AG04450 (cell line): ENCODE measurements around the gene ERBIN. TPM values are rescaled to one million over a fixed set of nuclear protein-coding genes. Genes with fewer than 3 reads are reported as not detected.

Experiments used
- CTCF ChIA-PET: fragments of 300-600, 350-600 bp; formaldehyde crosslinking; extraction: SDS; loops from one replicate; lab custom pipeline; 2022; ENCODE audit warnings: antibody characterized with exemption, inconsistent platforms; lab: Charles Lee
- POLR2A ChIA-PET: fragments of 350-600 bp; formaldehyde crosslinking; extraction: SDS; loops from one replicate; lab custom pipeline; 2021; ENCODE audit warnings: antibody characterized with exemption, inconsistent platforms; lab: Yijun Ruan, JAX
- DNase-seq: peaks from one replicate; pipeline ENCODE4 v3.0.0-alpha.2; 2011; ENCODE audit warnings: low read depth, low spot score
- H3K27ac ChIP-seq: one replicate; pipeline ENCODE4 v1.5.1; 2012; ENCODE audit warnings: low read depth, low read length, control low read depth
- H3K27me3 ChIP-seq: one replicate; pipeline ENCODE4 v1.6.0; 2012; ENCODE audit warnings: low read length; ENCODE audit not compliant: control insufficient read depth, insufficient read depth
- H3K4me3 ChIP-seq: 2 replicates; pipeline ENCODE4 v1.5.1; 2011; ENCODE audit warnings: mild to moderate bottlenecking, low read depth, low read length, control low read depth
- H3K9me3 ChIP-seq: 2 replicates; pipeline ENCODE4 v1.5.1; 2012; ENCODE audit warnings: low read length; ENCODE audit not compliant: control insufficient read depth, insufficient read depth
- CTCF ChIP-seq: IDR thresholded peaks from 2 replicates; pipeline ENCODE4 v1.5.1; 2011; ENCODE audit warnings: low read depth, low read length, control low read depth, inconsistent platforms
- polyA plus RNA-seq: library from polyadenylated mRNA; depleted of rRNA; stranded (reverse); fragments of >200 nt; gene quantifications from 2 replicates; pipeline ENCODE4 v1.2.3, GENCODE V29; 2011

The ERBIN gene
- polyA plus RNA-seq, 1 experiment = 64.8 TPM

DNA sequence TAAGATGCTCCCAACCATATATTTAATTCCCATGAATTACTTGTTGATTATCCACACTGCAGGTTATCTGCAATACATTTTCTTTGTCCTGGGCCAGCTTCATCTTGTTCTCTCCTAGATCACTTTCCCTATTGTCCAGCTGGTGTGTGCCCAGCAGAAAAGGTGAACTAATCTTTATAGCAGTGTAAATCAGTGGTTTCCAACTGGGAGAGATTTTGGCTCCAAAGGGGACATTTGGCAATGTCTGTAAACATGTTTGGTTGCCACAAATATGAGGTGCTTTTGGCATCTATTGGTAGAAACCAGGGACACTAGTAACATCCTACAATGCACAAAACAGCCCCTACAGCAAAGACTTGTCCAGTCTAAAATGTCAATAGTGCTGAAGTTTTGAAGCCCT lies 20.1 kb upstream of the ERBIN start:
- CTCF ChIA-PET = no interaction called here
- Histone ChIP-seq H3K9me3 (no peaks in the 10 kb centered on the region), H3K4me3 (no peak overlapping the region), H3K27me3 (no peaks in the 10 kb centered on the region), H3K27ac (no peak overlapping the region)
- POLR2A ChIA-PET = no interaction called here
- DNase-seq = no peak
- TF ChIP-seq CTCF = no peak

DNA sequence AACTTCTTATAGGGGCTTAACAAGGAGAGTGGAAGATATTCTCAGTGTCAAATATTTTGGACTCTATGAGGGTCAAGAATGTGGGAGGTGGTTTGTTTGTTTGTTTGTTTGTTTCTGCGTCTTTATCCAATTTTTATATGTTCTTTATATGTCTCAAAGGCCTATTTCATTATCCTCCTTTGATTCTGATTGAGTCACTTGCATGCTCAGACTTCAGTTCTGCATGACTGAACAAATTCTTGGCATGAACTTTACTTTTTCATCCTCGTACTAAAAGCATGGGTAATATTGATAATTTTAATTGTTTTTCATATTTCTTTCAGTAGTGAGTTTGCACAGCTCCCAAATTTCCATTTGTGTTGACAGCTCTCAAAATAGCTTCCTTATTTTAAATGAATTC lies 19.2 kb upstream of the ERBIN start:
- no peak overlapping the region for H3K27ac ChIP-seq
- ChIA-PET POLR2A (interaction anchor here (0.6 kb wide), 1 partner anchor 10 kb away, joined by 7 read pairs; no protein-coding TSS in a partner anchor), CTCF (no interaction called here)
- H3K4me3 ChIP-seq = no peak overlapping the region
- no peaks in the 10 kb centered on the region for H3K9me3 ChIP-seq
- no peaks in the 10 kb centered on the region for H3K27me3 ChIP-seq
- no peak for DNase-seq
- TF ChIP-seq CTCF = no peak

DNA sequence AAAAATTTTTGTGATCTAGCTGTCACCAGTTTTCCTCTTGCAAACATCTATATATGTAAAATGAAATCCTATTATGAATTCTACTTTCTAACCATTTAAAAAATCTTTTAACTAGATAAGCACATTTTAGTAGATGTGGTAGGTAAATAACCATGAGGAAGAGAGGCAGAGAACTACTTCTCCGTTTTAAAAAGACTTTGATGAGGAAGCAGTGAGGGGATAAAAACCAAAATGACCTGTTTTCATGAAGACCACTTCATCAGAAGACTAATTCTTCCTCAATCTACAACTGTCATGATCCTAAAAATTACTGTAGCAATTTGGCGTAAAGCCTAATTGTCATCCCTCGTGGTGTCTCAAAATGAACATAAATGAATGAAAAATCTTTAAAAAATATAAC lies 15.7 kb upstream of the ERBIN start:
- no peaks in the 10 kb centered on the region for H3K27me3 ChIP-seq
- ChIA-PET POLR2A (no interaction called here), CTCF (no interaction called here)

GRCh38 chr5:65912311-65912710 lies 14.1 kb upstream of the ERBIN start:
- TF ChIP-seq CTCF = no peak
- ChIA-PET POLR2A (no interaction called here), CTCF (no interaction called here)
- no peak for DNase-seq
- Histone ChIP-seq H3K4me3 (no peak overlapping the region), H3K27me3 (no peaks in the 10 kb centered on the region), H3K9me3 (no peaks in the 10 kb centered on the region), H3K27ac (no peak overlapping the region)

More for the DNA sequence above, 15.7 kb upstream of the ERBIN start:
- no peak for TF ChIP-seq CTCF
- Histone ChIP-seq H3K9me3 (no peaks in the 10 kb centered on the region), H3K27ac (no peak overlapping the region), H3K4me3 (no peak overlapping the region)
- no peak for DNase-seq

DNA sequence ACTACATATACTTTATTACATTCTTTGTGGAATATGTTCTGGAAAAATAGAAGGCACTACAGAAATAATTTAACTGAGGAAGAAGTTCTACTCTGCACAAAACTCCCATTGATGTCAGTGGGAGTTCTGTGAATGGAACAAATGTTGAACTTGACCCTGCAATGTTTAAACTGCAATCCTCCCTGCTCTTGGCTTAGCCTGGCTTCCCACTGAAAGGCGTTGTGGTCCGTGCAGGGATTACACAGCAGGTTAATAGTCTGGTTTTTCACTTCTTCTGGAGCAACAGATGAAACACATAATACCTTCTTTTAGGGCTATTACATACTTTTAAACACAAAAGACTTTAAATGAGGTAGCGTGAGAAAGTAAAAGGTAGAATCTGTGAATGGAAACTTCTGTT lies 12.9 kb upstream of the ERBIN start:
- Histone ChIP-seq H3K27ac (no peak overlapping the region), H3K9me3 (no peaks in the 10 kb centered on the region), H3K4me3 (no peak overlapping the region), H3K27me3 (no peaks in the 10 kb centered on the region)
- TF ChIP-seq CTCF = no peak
- ChIA-PET POLR2A (no interaction called here), CTCF (no interaction called here)
- no peak for DNase-seq
